IPS-NIHi7 (cell line): ENCODE results near the gene MMP28.
A peak's percentile ranks its signal among the peaks of the same experiment; 100 is the strongest.

Experiments
- DNase-seq: peaks from one replicate; pipeline ENCODE4 v3.0.0; 2012; ENCODE audit warnings: mixed read lengths; ENCODE audit errors: extremely low spot score

Gene MMP28, protein sequence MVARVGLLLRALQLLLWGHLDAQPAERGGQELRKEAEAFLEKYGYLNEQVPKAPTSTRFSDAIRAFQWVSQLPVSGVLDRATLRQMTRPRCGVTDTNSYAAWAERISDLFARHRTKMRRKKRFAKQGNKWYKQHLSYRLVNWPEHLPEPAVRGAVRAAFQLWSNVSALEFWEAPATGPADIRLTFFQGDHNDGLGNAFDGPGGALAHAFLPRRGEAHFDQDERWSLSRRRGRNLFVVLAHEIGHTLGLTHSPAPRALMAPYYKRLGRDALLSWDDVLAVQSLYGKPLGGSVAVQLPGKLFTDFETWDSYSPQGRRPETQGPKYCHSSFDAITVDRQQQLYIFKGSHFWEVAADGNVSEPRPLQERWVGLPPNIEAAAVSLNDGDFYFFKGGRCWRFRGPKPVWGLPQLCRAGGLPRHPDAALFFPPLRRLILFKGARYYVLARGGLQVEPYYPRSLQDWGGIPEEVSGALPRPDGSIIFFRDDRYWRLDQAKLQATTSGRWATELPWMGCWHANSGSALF

DNA sequence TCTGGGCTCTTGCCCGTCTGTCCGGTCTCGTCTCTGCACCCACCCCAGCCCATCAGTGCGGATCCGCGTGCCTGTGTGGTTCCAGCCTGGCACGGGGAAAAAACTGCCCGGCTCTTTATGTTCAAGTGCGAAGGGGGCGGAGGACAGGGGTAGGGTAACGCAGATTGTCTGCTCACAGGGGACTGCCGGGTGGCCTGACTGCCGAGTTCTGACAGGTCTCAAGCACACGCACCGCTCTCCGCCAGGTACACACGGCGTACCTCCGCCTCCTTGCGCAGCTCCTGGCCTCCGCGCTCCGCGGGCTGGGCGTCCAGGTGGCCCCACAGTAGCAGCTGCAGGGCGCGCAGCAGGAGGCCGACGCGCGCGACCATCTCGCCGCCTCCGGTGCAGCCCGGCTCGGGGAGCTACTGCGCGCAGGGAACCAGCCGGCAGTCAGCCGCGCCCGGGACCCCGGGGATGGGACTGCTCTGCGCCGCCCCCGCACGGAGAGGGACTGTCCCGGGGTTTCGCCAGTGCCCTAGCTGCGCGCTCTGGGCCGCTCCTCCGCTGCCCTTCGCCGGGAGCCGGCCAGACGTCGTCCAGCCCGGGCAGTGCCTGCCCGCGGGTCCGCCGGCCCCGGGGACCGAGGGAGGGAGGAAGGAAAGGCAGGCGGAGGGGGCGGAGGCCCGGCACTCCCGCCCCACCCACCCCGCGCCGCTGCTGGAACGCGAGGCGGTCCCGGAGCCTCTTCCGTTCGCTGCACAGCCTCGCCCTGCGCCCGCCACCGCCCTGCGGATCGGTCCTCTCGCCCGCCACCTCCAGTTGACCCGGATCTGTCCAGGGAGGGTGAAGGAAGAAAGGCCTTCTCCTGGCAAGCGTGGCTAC lies at the start of gene MMP28:
TSS of gene MMP28 (minus strand) at position 635 of the 864 bp plus-strand sequence. CDS start at position 371, 264 bp downstream.
- peak; percentile 65 for DNase-seq

DNA sequence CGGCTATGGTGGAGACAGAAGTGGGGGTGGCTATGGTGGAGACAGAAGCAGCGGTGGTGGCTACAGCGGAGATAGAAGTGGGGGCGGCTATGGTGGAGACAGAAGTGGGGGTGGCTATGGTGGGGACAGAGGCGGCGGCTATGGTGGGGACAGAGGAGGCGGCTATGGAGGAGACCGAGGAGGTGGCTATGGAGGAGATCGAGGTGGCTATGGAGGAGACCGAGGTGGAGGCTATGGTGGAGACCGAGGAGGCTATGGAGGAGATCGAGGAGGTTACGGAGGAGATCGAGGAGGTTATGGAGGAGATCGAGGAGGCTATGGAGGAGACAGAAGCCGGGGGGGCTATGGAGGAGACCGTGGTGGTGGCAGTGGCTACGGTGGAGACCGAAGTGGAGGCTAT lies 49.1 kb upstream of the MMP28 start:
- no peak for DNase-seq

DNA sequence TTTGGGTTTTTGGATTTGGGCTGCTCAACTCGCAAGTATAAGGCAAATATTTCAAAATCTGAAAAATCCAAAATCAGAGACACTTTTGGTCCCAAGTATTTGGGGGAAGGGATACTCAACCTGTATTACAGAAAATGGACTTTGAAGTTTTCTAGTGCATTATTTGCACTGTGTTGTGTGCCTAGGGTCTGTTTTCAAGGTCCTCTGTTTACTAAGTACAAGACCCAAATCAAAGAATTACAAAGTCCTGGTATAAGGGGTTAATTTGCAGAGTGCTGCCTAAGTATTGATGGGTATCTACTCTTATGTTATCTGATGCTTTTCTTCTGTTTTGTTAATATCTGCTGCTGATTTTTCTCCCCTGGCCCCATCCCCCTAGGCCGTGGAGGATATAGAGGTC lies 48.3 kb upstream of the MMP28 start:
- DNase-seq, result no peak

DNA sequence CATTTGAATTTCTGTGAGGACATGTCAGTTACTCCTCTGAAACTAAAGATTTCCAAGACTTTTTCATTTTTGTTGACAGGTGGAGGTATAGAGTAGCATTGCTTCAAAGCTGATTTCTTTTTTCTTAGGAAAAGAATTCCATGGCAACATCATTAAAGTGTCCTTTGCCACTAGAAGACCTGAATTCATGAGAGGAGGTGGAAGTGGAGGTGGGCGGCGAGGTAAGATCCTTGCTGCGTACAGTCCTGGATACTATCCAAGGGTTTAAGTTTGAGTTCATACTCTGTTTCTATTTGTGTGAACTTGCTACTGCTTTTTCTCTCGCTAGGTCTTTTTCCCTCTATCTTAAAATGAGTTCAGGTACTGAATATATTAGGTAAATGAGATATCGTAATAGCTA lies 46.8 kb upstream of the MMP28 start:
- DNase-seq, result no peak

DNA sequence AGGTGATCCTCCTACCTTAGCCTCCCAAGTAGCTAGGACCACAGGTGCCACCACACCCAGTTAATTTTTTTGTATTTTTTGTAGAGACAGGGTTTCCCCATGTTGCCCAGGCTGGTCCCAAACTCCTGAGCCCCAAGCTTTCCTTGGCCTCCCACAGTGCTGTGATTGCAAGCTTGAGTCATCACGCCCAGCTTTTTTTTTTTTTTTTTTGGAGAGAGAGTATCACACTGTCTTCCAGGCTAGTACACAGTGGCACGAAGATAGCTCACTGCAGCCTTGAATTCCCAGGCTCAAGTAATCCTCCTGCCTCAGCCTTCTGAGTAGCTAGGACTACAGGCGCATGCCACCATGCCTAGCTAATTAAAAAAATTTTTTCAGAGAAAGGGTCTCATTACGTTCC lies 46.1 kb upstream of the MMP28 start:
- DNase-seq, result no peak

DNA sequence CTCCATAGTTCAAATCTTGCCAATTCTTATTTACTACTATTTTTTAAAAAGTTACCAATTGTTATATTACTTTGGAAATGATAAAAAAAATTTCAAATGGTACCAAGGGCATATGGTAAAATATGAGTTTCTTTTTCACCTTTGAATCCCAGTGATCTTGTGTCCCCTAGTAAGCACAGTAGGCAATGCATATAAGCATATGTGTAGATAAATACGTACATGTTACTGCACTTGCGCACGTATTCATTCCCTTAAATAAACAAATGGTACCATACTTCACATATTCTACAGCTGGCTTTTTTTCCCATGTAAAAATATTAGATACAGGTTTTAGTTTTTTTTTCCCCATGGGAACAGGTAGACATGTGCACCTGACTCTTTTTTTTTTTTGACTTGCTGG lies 45.7 kb upstream of the MMP28 start:
- DNase-seq, result no peak

DNA sequence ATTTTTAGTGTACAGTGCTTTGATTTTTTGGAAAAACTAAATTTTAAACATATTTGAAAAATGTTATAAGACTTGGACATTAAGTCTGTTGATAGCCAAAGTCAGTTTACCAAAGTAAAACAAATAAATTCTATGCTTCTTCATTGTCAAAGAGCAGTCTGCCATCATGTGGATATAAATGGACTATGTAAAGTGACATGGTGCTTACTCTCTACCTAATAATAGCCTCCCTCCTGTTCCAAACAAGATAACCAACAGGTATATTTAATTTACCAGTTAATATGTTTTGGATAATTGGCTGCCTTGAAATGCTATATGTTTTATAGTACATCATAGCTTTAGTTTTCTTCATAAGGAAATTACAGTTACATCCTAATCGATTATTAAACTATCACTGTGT lies 29.8 kb upstream of the MMP28 start:
- DNase-seq, result no peak

DNA sequence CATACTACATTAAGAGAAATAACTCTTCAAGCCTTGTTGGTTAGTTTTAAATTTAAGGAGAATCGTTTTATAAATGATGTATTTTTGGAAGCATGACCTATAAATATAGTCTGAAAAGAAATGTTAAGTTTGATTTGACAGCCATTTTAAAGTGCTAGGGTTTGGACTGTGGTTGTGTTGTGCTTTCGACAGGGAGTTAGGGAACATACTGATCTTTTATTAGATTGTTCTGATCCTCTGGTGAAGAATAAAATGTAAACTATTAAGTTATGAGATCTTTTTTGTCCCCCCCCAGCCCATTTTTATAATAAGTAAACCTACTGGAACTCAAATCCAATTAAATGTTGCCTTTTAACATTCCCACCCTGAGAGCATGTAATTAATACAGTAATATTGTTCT lies 25.9 kb upstream of the MMP28 start:
- no peak for DNase-seq

DNA sequence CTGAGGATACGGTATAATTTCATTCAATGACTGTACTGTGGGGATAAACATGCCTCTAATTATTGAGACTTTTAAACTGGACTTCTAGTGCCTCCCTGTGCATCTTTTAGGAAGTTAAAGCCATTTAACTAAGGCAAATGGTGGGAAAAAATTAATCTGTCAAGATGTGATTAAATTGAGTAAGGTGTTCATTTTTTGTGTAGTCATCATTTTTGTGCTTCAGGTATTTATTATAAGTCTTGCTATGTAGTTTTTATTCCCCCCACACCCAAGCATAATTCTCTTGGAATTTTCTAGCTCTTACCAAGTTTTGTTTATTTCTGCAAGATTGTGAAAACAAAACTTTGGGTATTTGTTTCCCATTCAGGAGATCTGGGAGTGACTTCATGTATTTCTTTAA lies 24.0 kb upstream of the MMP28 start:
- DNase-seq, result no peak

DNA sequence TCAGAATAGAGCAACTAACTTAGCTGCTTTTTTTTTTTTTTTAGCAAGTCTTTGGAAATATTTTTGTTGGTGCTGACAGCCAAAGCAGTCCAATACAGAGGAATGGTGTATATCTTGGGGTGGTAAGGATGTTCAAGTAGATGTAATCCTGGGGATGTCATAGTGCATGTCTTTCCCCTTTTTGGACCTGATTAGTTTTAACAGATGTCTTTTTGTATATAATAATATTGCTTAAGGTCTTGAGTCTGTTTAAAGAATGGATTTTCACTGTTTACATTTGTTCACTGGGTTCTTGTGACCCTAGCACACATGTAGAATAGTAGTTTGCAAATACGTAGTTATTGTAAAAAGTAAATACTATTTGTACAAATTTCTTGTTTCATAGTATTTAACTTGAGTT lies 21.8 kb upstream of the MMP28 start:
- no peak for DNase-seq

DNA sequence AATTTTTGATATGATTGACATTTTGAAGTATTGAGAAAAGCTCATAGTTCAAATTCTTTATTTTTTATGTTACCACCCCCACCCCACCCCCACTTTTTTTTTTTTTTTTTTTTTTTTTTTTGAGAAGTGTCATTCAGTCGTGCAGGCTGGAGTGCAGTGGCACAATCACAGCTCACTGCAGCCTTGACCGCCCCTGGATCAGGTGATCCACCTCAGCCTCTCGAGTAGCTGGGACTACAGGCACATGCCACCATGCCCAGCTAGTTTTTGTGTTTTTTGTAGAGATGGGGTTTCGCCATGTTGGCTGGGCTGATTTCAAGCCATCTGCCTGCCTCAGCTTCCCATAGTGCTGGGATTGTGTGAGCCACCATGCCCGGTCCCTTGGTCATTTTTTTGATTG lies 21.3 kb upstream of the MMP28 start:
- no peak for DNase-seq

DNA sequence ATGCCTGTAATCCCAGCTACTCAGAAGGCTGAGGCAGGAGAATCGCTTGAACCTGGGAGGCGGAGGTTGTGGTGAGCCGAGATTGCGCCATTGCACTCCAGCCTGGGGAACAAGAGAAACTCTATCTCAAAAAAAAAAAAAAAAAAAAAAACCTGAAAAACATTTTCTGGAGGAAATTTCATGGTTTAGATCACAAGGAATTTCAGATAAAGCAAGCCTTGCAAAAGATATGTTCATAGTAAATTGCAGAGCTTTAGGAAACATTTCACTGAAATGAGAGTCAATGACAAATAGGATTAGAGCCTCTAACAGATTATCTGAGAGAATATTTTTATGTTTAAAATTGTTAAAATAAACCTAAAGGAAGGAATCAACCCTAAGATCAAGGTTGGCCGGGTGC lies 17.0 kb upstream of the MMP28 start:
- DNase-seq, result no peak

DNA sequence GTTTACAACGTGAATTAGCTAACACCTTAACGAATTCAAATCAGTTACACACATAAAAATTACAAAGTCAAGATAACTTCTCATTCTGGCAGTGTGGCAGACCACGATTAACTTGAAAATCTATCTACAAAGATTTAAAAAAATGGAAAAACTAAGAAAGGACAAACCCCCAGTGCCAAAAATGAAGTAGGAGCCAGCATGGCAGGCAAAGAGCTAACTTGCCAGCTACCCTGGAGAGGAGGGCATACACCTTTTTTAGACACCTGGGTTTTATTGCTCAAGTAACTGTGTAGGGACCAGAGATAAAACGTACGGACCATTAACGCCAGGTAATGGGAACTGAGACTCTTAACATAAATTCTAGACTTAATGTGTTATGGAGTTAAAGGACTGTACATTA lies 16.3 kb upstream of the MMP28 start:
- no peak for DNase-seq

DNA sequence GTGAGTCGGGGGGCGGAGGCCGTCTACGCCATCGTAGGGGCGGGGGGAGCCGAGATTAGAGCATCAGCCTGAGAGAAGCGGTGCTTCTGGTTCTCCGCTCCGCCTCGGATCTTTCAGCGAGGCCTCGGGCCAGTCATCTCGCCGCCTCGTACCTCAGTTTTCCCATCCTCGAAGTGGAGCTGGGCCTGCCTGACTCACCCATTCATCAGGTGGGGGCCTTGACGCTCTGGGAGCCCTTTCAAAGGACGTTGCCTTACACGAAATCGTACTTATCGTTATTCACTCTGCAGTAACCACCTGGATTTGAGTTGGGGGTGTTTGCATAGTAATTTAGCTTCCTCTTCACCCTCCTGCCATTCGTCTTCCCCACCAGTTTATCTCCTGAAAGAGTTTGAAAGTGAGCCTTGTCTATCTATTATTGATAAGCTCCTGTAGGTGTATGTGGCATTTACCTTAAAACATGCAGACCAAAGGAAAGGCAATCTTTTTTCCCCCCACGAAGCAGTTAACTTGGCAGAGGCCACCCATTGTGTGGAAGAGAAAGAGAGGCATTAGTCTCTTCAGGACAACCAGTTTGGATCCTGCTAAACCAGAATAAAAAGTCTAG lies 14.5 kb upstream of the MMP28 start:
- no peak for DNase-seq

DNA sequence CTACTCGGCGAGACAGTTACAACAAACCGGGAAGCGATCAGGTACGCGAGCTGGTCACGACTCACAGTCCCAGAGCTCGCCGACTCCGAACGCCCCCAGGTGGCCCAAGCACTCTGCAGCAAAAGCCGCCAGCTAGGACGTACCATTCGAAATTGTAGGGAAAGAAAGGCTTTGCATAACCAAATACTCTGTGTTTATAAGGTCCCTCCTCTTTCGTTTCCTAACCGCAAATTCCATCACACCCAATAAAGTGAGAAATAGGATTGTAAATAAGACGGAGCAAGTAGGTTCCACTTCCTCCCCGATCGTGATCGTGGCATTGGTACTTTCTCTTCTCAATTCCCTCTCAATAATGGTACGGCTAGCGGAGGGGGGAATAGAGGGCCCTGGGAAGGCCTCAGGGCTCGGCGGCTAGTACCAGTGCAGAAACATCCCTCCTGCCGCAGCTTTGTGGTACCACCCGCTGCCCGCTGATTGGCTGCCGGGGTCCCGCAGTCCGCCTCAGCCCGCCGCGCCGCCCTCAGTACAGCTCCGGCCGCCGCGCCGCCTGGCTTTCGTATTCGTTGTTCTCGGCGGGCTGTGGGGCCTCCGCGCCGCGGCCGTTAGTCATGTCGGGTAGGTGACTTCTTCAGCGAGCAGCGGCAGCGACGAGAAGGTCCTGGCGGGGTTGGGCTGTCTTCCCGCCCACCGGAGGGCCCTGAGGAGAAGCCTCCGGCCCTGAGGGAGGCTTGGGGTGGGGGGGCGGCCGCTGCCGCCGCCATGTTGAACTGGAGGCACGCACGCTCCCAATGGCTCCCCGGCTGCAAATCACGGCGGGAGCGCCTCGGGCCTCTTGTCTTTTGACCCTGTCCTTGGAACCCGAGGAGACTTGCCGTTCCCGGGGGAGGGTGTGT lies 13.8 kb upstream of the MMP28 start, which contains the start of gene TAF15:
TSS of gene TAF15 (plus strand) at position 523 of the 893 bp plus-strand sequence. CDS start at position 609, 86 bp downstream.
- DNase-seq, result peak; percentile 96

DNA sequence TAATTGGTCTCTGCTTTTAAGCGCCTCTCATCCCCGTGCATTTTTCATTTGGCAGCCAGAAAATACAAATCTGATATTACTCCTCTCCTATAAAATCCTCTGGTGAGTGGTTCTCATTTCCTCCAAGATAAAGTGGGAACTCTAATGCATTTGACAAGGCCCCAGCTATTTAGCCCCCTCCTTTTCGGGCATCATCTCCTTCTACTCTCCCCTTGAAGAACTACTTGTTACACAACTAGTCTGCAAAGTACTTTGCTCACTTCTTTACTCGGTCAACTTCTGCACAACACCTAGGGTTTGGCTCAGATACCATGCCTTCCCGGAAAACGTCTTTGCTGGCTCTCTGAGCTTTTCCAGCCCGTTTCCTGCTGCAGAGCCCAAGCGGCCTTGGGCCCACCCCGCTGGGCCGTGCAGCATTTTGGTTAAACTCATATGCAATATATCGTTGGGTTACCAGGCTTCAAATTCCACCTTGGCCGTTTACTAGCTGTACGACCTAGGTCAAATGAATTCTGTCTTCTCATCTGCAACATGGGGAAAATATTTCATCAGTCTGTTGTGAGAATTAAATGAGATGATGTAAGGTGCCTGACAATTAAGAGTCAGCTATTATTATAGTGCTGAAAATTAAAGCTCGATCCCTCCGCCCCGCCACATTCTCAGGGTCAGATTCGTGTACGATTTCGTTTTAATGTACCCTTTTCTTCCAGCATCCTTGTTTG lies 13.0 kb upstream of the MMP28 start:
- DNase-seq, result no peak

DNA sequence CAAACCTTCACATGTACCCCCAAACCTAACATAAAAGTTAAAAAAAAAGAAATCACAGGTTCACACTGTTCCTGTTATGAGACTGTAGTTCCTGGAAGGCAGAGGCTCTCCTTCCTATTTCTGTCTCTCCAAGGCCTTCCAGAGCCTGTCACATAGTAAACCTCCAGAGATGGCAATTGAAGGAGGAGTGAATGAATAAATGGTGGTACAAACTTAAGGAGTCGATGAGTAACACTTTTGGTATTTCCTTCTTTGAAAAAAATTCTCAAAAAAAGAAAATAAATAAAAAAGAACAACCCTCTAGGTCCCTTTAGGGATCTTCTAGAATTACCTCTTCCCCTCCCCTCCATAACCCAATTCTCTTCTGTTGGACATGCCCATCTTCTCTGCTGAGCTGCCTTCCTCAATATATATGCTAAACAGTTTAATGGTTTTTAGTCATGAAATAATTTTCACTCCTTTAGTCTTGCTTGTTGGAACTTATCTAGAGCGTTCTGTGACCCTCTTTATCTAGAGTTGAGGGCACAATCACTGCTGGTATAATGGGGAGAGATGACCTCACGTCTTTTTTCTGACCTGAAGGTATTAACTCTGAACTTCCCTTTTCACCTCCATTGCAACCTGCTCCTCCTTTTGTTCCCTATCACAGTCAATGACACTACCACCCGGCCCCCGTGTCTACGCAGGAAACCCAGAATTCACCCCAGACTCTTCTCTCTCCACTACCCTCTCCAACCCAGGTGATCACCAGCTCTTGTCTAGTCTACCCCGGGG lies 12.1 kb upstream of the MMP28 start:
- no peak for DNase-seq

DNA sequence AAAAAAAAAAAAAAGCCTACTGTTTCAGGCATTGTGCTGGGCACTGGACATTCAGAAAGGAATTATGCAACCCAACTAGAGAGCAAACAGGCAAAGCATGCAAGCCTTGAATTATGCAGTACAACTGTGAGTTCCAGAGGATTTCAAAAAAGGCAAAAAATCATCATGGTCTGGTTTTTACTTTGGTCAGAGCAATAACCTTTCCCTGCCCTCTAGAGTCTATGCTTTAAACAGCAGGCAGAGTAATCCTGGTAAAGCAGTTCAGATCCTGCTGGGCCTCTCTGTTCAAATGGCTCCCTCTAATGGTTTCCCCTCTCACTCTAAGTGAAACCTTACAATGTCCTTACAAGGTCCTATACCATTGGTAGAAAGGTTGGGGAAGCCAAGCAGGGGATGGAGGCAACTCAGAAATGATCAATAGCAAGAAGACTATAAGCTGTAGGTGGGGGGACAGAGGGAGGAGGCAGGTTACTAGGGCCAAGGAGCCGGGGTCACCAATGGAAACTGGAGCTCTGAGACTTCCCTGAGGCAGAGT lies 9.3 kb upstream of the MMP28 start:
- peak; percentile 89 for DNase-seq

DNA sequence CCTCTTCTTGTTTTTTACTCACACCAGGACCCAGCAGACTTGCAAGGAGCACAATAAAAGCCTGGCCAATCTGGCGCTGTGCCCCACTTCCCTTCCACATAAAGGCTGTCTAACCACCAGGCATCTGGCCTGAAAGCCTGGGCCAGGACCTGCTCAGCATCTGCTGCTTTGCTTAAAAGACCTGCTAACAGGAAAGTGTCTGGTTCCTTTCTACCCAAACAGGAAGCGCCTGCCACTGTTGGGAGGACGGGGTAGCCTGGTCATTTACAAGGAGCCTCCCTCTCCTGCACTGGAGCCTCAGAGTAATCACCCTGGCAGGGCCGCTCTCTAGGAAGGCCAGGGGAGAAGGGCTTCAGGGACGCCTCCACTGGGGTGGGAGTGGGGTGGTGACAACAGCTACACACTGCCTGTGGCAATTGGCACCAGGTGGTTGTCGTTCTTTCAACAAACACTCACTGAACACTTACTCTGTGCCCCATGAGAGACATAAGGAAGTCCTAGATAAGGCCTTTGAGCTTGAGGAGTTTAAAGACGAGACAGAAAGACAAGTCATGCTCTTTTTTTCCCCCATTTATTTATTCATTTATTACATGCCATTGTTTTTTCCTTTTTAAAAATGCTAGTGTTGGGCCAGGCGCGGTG lies 6.3 kb upstream of the MMP28 start:
- no peak for DNase-seq
